Astrocyte (in vitro differentiated cells and primary cell): ENCODE measurements around the gene SMOC2. TPM values are rescaled to one million over a fixed set of nuclear protein-coding genes. Genes with fewer than 3 reads are reported as not detected.

Source experiments
- DNase-seq: peaks from one replicate; pipeline ENCODE4 v3.0.0-alpha.2; 2010; ENCODE audit warnings: low read depth
- FAIRE-seq: peaks from 2 replicates; lab custom pipeline; 2011; peaks lifted over from hg19 to GRCh38; lab: Jason Lieb, UNC
- H2AFZ ChIP-seq: 2 replicates; pipeline ENCODE4 v1.6.0; 2012; ENCODE audit warnings: low read depth, low read length, inconsistent platforms
- H3K27ac ChIP-seq: 2 replicates; pipeline ENCODE4 v1.5.1; 2011; ENCODE audit warnings: low read depth, low read length, inconsistent platforms
- H3K27me3 ChIP-seq: 2 replicates; pipeline ENCODE4 v1.6.0; 2011; ENCODE audit warnings: low read length, inconsistent platforms; ENCODE audit not compliant: insufficient read depth
- H3K36me3 ChIP-seq: 2 replicates; pipeline ENCODE4 v1.5.1; 2011; ENCODE audit warnings: low read length, inconsistent platforms; ENCODE audit not compliant: insufficient read depth
- H3K4me1 ChIP-seq: 2 replicates; pipeline ENCODE4 v1.5.1; 2011; ENCODE audit warnings: low read length, inconsistent platforms; ENCODE audit not compliant: insufficient read depth
- H3K4me2 ChIP-seq: 2 replicates; pipeline ENCODE4 v1.6.0; 2012; ENCODE audit warnings: low read length, inconsistent platforms
- H3K4me3 ChIP-seq: 2 replicates; pipeline ENCODE4 v1.5.1; 2011; ENCODE audit warnings: low read depth, mild to moderate bottlenecking, low read length, inconsistent platforms; ENCODE audit not compliant: insufficient read depth
- H3K79me2 ChIP-seq: 2 replicates; pipeline ENCODE4 v1.6.0; 2012; ENCODE audit warnings: mild to moderate bottlenecking, low read length, inconsistent platforms; ENCODE audit not compliant: insufficient read depth
- H3K9ac ChIP-seq: 2 replicates; pipeline ENCODE4 v1.6.0; 2012; ENCODE audit warnings: mild to moderate bottlenecking, low read length, inconsistent platforms
- H3K9me3 ChIP-seq: 2 replicates; pipeline ENCODE4 v1.5.1; 2012; ENCODE audit warnings: low read depth, mild to moderate bottlenecking, low read length, inconsistent platforms; ENCODE audit not compliant: insufficient read depth
- H4K20me1 ChIP-seq: 2 replicates; pipeline ENCODE4 v1.6.0; 2012; ENCODE audit warnings: low read length, inconsistent platforms; ENCODE audit not compliant: insufficient read depth
- H3K27ac Mint-ChIP-seq: one replicate; pipeline ENCODE4 v1.8.0; 2021; ENCODE audit warnings: mild to moderate bottlenecking, mixed read lengths; ENCODE audit not compliant: unreplicated experiment
- H3K27me3 Mint-ChIP-seq: one replicate; pipeline ENCODE4 v1.8.0; 2021; ENCODE audit warnings: low read depth, mixed read lengths; ENCODE audit not compliant: unreplicated experiment
- H3K36me3 Mint-ChIP-seq: one replicate; pipeline ENCODE4 v1.8.0; 2021; ENCODE audit warnings: low read depth, mixed read lengths; ENCODE audit not compliant: unreplicated experiment
- H3K4me1 Mint-ChIP-seq: one replicate; pipeline ENCODE4 v1.8.0; 2021; ENCODE audit warnings: low read depth, mixed read lengths; ENCODE audit not compliant: unreplicated experiment
- H3K4me3 Mint-ChIP-seq: one replicate; pipeline ENCODE4 v1.8.0; 2021; ENCODE audit warnings: mild to moderate bottlenecking, moderate library complexity, mixed read lengths; ENCODE audit not compliant: unreplicated experiment
- H3K9me3 Mint-ChIP-seq: one replicate; pipeline ENCODE4 v1.8.0; 2021; ENCODE audit warnings: mild to moderate bottlenecking, mixed read lengths; ENCODE audit not compliant: unreplicated experiment
- CTCF ChIP-seq: IDR thresholded peaks from 2 replicates; pipeline ENCODE4 v1.5.1; 2011; ENCODE audit warnings: low read depth, mild to moderate bottlenecking, inconsistent platforms, low read length, moderate library complexity; ENCODE audit not compliant: insufficient read depth
- EZH2 ChIP-seq: IDR thresholded peaks from 2 replicates; pipeline ENCODE4 v1.6.1; 2012; ENCODE audit warnings: mild to moderate bottlenecking, low read length, inconsistent platforms; ENCODE audit not compliant: insufficient read depth
- total RNA-seq: library from RNA; stranded (reverse); gene quantifications from 2 replicates; pipeline ENCODE4 v1.2.1, GENCODE V29; 2021

SMOC2 gene
- total RNA-seq, 1 donor from 2014 or later: 0.93 TPM

GRCh38 chr6:168618546-168619315, 177.7 kb downstream of the SMOC2 start:
- H2AFZ ChIP-seq: no peak overlapping the region
- H3K79me2 ChIP-seq: no peaks in the 10 kb centered on the region
- no peaks in the 10 kb centered on the region for H3K36me3 Mint-ChIP-seq
- no peak overlapping the region for H3K9ac ChIP-seq
- H3K27me3 ChIP-seq: no peaks in the 10 kb centered on the region
- no peak overlapping the region for H3K27ac ChIP-seq
- H3K4me1 ChIP-seq: no peaks in the 10 kb centered on the region
- H4K20me1 ChIP-seq: no peaks in the 10 kb centered on the region
- H3K4me1 Mint-ChIP-seq: no peaks in the 10 kb centered on the region
- H3K36me3 ChIP-seq: no peaks in the 10 kb centered on the region
- H3K27ac Mint-ChIP-seq: no peak overlapping the region
- no peak overlapping the region for H3K4me3 ChIP-seq
- FAIRE-seq (no peak), DNase-seq (no peak)
- H3K27me3 Mint-ChIP-seq: peaks cover 7% of the 10 kb centered on the region
- H3K4me2 ChIP-seq: no peak overlapping the region
- no peak overlapping the region for H3K4me3 Mint-ChIP-seq
- H3K9me3 Mint-ChIP-seq: peaks cover 12% of the 10 kb centered on the region
- TF ChIP-seq EZH2: no peak
- TF ChIP-seq CTCF: no peak
- peaks cover 10% of the 10 kb centered on the region for H3K9me3 ChIP-seq

- no peaks in the 10 kb centered on the region for H3K36me3 ChIP-seq
- no peak overlapping the region for H3K4me3 ChIP-seq
- H3K36me3 Mint-ChIP-seq: no peaks in the 10 kb centered on the region
- no peaks in the 10 kb centered on the region for H4K20me1 ChIP-seq
- H3K4me1 Mint-ChIP-seq: no peaks in the 10 kb centered on the region
- H3K27ac ChIP-seq: no peak overlapping the region
- H3K79me2 ChIP-seq: no peaks in the 10 kb centered on the region
- no peaks in the 10 kb centered on the region for H3K27me3 ChIP-seq
- H3K27ac Mint-ChIP-seq: no peak overlapping the region
- H3K9ac ChIP-seq: no peak overlapping the region
- no peak overlapping the region for H3K4me3 Mint-ChIP-seq
- peaks cover 7% of the 10 kb centered on the region for H3K27me3 Mint-ChIP-seq
- H3K9me3 ChIP-seq: peaks cover 10% of the 10 kb centered on the region
- no peak for DNase-seq
- H2AFZ ChIP-seq: no peak overlapping the region
- no peaks in the 10 kb centered on the region for H3K4me1 ChIP-seq
- TF ChIP-seq EZH2: no peak
- no peak for TF ChIP-seq CTCF
- H3K4me2 ChIP-seq: no peak overlapping the region
- no peak for FAIRE-seq
- peaks cover 12% of the 10 kb centered on the region for H3K9me3 Mint-ChIP-seq
These were observed 178.8 kb downstream of the SMOC2 start for GRCh38 chr6:168619560-168620314.

DNA sequence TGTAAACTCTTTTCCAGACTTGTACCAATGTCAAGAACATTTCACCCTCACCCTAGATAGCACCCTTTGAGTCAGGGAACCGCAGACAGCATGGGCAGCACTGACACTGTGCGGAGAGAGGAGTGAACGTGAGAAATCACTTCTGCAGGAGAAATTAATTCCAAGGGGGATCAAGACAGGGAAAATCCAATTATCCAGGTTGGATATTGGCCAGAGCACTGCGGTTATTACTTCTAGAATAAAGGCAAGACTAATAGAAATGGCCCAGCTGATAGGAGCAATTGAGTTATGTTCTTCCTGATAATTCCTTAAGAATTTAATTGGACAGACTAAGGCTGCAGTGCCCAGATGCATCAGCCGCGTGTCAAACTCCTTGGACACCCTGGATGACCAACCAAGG, 179.6 kb downstream of the SMOC2 start:
- peaks cover 10% of the 10 kb centered on the region for H3K9me3 Mint-ChIP-seq
- Histone ChIP-seq H3K79me2 (no peaks in the 10 kb centered on the region), H3K27me3 (no peaks in the 10 kb centered on the region), H3K4me1 (no peaks in the 10 kb centered on the region), H3K9me3 (peaks cover 10% of the 10 kb centered on the region), H3K36me3 (no peaks in the 10 kb centered on the region), H2AFZ (no peak overlapping the region), H3K4me2 (no peak overlapping the region), H4K20me1 (no peaks in the 10 kb centered on the region), H3K9ac (no peak overlapping the region), H3K27ac (no peak overlapping the region), H3K4me3 (no peak overlapping the region)
- peaks cover 7% of the 10 kb centered on the region for H3K27me3 Mint-ChIP-seq
- DNase-seq (no peak), FAIRE-seq (no peak)
- H3K36me3 Mint-ChIP-seq: no peaks in the 10 kb centered on the region
- no peaks in the 10 kb centered on the region for H3K4me1 Mint-ChIP-seq
- H3K4me3 Mint-ChIP-seq: no peak overlapping the region
- TF ChIP-seq EZH2 (no peak), CTCF (no peak)
- H3K27ac Mint-ChIP-seq: no peak overlapping the region
